BE2C (cell line): ENCODE results near the gene ATP8A2.

Experiments
- DNase-seq: peaks from one replicate; pipeline ENCODE4 v3.0.0-alpha.2; 2020
- H3K27me3 ChIP-seq: fragments of 250-450 bp; sonication (Bioruptor Pico); 2 replicates; pipeline ENCODE4 v1.5.1; 2020; ENCODE audit warnings: mild to moderate bottlenecking
- H3K36me3 ChIP-seq: fragments of 250-450 bp; sonication (Bioruptor Pico); 2 replicates; pipeline ENCODE4 v1.5.1; 2020; ENCODE audit warnings: mild to moderate bottlenecking
- H3K4me1 ChIP-seq: fragments of 250-450 bp; sonication (Bioruptor Pico); 2 replicates; pipeline ENCODE4 v1.5.1; 2020
- H3K4me3 ChIP-seq: 2 replicates; pipeline ENCODE4 v1.5.1; 2011; ENCODE audit warnings: low read depth, low read length
- H3K9me3 ChIP-seq: fragments of 250-450 bp; sonication (Bioruptor Pico); 2 replicates; pipeline ENCODE4 v1.5.1; 2020
- CTCF ChIP-seq: IDR thresholded peaks from 2 replicates; pipeline ENCODE4 v1.5.1; 2012; ENCODE audit warnings: mild to moderate bottlenecking, low read depth, low read length

Gene ATP8A2

GRCh38 chr13:25493931-25494640, 122.3 kb downstream of the ATP8A2 start:
- H3K27me3 ChIP-seq, result peaks cover 4% of the 10 kb centered on the region
- H3K36me3 ChIP-seq, result no peaks in the 10 kb centered on the region
- no peak for DNase-seq

GRCh38 chr13:25494698-25495411, 123.1 kb downstream of the ATP8A2 start:
- Histone ChIP-seq H3K27me3 (peaks cover 3% of the 10 kb centered on the region), H3K4me3 (no peak overlapping the region), H3K9me3 (no peaks in the 10 kb centered on the region), H3K36me3 (no peaks in the 10 kb centered on the region), H3K4me1 (no peaks in the 10 kb centered on the region)
- no peak for TF ChIP-seq CTCF
- no peak for DNase-seq

More at GRCh38 chr13:25493931-25494640, 122.3 kb downstream of the ATP8A2 start:
- Histone ChIP-seq H3K9me3 (no peaks in the 10 kb centered on the region), H3K4me3 (no peak overlapping the region), H3K4me1 (no peaks in the 10 kb centered on the region)
- TF ChIP-seq CTCF, result no peak

- no peak for TF ChIP-seq CTCF
- no peaks in the 10 kb centered on the region for H3K36me3 ChIP-seq
- 0 out of 2 replicates have a peak, but pooled peaks cover 10% of the 10 kb centered on the region for H3K27me3 ChIP-seq
- no peak overlapping the region for H3K4me3 ChIP-seq
- H3K9me3 ChIP-seq, result no peaks in the 10 kb centered on the region
- no peak for DNase-seq
- no peaks in the 10 kb centered on the region for H3K4me1 ChIP-seq
Observed at GRCh38 chr13:25501231-25501630, 129.5 kb downstream of the ATP8A2 start.

GRCh38 chr13:25502031-25502430, 130.3 kb downstream of the ATP8A2 start:
- no peak for TF ChIP-seq CTCF
- H3K9me3 ChIP-seq, result no peaks in the 10 kb centered on the region
- H3K27me3 ChIP-seq, result 0 out of 2 replicates have a peak, but pooled peaks cover 13% of the 10 kb centered on the region
- no peaks in the 10 kb centered on the region for H3K4me1 ChIP-seq
- no peaks in the 10 kb centered on the region for H3K36me3 ChIP-seq
- no peak for DNase-seq
- no peak overlapping the region for H3K4me3 ChIP-seq

- 0 out of 2 replicates have a peak, but pooled peaks cover 13% of the 10 kb centered on the region for H3K27me3 ChIP-seq
- H3K4me1 ChIP-seq, result no peaks in the 10 kb centered on the region
- H3K4me3 ChIP-seq, result no peak overlapping the region
- no peak for TF ChIP-seq CTCF
- H3K9me3 ChIP-seq, result no peaks in the 10 kb centered on the region
- H3K36me3 ChIP-seq, result no peaks in the 10 kb centered on the region
- DNase-seq, result no peak
Observed at GRCh38 chr13:25502551-25502950, 130.8 kb downstream of the ATP8A2 start.

- H3K4me1 ChIP-seq, result no peaks in the 10 kb centered on the region
- H3K27me3 ChIP-seq, result 0 out of 2 replicates have a peak, but pooled peaks cover 13% of the 10 kb centered on the region
- TF ChIP-seq CTCF, result no peak
- no peaks in the 10 kb centered on the region for H3K36me3 ChIP-seq
- no peak for DNase-seq
- H3K4me3 ChIP-seq, result no peak overlapping the region
- H3K9me3 ChIP-seq, result no peaks in the 10 kb centered on the region
Observed at GRCh38 chr13:25503856-25504255, 132.1 kb downstream of the ATP8A2 start.
